IPS-NIHi7 (cell line): ENCODE measurements around the gene PVALB.

Experiments used
- DNase-seq: peaks from one replicate; pipeline ENCODE4 v3.0.0; 2012; ENCODE audit warnings: mixed read lengths; ENCODE audit errors: extremely low spot score

PVALB gene

GRCh38 chr22:36816636-36817524, at the start of gene PVALB:
Gene PVALB, minus strand, starts transcription at chr22:36817035. Its CDS starts 30 bp downstream, at chr22:36817005.
- peak; percentile 60 for DNase-seq

- DNase-seq: peak; percentile 80
These were observed 48.5 kb upstream of the PVALB start for GRCh38 chr22:36865346-36865745.

DNA sequence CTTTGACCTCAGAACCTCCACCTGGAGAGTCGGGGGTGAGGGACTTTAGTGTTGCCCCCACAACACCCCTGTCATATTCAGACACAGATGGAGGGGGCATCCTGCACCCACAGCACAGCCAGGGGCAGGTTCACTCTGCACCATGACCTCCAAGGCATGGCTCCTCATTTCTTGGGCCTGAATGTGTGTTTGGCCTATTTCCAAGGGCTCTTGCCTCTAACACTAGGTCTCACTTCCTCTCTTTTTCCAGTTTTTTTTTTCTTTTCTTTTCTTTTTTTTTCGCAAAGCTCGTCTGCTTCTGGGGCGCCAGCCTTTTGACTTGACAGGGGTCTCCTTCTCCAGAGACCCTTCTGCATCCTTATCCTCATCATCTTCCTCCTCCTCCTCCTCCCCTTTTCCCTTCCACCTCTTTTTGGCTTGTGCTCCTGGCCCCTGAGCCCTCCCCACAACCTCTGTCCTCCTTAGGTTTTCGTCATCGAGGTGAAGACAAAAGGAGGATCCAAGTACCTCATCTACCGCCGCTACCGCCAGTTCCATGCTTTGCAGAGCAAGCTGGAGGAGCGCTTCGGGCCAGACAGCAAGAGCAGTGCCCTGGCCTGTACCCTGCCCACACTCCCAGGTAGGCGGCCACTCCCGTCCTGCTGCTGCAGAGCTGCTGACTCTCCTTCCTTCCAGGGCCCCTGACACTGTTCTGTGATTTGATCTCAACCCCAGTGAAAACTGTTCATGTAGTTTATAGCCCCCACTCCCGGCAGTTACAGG, 47.8 kb upstream of the PVALB start:
- DNase-seq: no peak

DNA sequence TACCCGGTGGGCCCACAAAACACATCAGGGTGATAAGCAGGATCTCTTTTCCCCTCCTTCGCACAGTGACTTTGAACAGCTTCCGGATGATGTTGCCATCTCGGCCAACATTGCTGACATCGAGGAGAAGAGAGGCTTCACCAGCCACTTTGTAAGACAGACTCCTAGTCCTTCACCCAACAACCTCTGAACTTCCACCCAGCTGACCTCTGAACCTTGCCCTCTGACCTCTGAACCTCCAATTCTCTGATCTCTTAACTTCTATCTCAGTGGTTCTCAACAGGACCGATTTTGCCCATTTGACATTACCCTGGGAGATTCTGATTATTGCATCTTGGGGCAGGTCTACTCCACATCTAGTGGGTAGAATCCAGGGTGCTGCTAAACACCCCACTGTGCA, 47.1 kb upstream of the PVALB start:
- DNase-seq: no peak

GRCh38 chr22:36863281-36863680, 46.4 kb upstream of the PVALB start:
- DNase-seq: no peak

GRCh38 chr22:36862251-36863242, 45.7 kb upstream of the PVALB start:
- no peak for DNase-seq

DNA sequence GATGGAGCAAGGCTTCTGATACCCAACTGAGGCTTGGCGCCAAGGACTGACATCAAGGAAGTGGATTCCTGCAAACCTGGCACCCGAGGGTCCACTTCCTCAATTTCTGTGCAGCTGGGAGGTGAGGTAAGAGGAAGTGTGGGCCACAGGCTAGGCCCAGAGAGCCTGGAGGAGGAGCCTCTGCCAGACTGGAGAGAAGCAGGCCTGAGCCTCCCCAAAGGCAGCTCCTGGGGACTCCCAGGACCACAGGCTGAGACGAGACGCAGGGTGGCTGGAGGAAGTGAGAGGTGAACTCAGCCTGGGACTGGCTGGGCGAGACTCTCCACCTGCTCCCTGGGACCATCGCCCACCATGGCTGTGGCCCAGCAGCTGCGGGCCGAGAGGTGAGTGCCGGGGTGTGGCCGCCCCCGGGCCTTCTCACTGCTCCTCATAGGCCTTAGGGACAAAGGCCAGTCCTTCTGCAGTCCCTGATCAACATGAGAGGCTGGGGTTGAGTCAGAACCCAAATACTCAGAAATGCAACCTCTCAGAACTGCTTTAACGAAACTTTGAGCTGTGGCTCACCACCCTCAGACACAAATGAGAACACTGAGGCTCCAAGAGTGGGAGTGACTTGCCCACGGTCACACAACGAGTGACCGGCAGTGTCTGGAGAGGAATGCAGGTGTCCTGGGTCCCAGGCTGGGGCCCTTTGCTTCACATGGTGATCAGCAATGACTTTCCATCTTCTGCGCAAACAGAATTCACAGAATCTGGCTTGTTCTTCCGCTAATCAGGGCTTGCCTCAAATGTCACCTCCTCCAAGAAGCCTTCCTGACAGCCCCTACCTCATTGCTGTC, 44.2 kb upstream of the PVALB start, which contains the start of gene NCF4:
NCF4 (plus strand) TSS at position 186 of the 839 bp plus-strand sequence; CDS start at position 352, 166 bp downstream.
- DNase-seq: no peak

GRCh38 chr22:36860438-36860820, 43.6 kb upstream of the PVALB start:
- no peak for DNase-seq

GRCh38 chr22:36860017-36860416, 43.2 kb upstream of the PVALB start:
- DNase-seq: no peak

- no peak for DNase-seq
These were observed 42.1 kb upstream of the PVALB start for GRCh38 chr22:36858966-36859365.

DNA sequence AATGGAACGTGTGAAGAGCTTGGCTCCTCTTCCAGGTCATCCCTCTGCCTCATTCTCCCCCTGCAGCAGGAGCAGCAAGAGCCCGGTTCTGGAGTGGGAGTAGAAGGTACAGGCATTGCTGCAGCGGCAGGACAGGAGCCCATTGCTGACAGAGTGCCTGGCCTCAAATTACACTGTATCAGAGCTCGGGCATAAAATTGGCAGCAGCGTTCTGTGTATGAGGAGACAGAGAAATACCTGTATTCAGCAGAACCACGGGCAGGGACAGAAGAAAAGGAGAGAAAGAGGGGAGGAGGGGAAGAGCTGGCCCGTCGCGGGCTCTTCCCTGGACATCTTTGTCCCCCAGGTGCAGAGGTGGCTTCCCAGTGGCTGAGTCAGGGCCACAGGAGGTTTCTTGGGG, 41.3 kb upstream of the PVALB start:
- no peak for DNase-seq

GRCh38 chr22:36856792-36857135, 39.9 kb upstream of the PVALB start:
- no peak for DNase-seq

DNA sequence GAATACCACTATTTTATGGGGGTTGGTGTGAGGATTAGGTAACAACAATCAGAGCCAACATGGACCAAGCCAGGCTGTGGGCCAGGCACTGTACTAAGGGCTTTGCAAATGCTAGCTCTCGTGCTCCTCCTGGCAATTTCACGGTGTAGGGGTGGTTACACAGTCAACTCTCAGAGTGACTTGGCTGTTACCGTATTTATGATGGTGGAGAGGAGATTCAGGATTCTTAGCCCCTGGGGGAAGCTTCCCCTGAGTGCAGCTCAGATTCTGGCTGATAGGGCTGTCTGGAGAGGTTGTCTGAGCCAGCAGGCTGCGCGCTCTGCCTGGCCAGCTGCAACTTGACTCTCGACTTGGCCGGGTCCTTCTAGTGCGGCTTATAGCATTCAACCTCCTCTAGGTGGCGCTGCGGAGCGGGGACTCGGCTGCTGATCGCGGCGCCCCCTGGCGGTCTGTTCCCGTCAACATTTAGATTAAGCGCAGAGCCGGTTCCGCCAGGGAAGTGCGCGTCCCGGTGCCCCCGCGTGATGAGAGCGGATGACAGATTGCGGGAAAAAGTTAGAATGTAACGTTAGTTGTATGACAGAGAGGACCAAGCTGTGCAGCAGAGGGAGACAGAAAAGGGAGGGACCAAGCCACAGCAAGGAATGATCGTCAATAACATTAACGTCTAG, 39.4 kb upstream of the PVALB start:
- DNase-seq: peak; percentile 94

GRCh38 chr22:36855478-36855877, 38.6 kb upstream of the PVALB start:
- no peak for DNase-seq

GRCh38 chr22:36853407-36854099, 36.7 kb upstream of the PVALB start:
- peak; percentile 87 for DNase-seq

GRCh38 chr22:36852056-36852973, 35.5 kb upstream of the PVALB start:
- no peak for DNase-seq

GRCh38 chr22:36850682-36851081, 33.8 kb upstream of the PVALB start:
- no peak for DNase-seq

DNA sequence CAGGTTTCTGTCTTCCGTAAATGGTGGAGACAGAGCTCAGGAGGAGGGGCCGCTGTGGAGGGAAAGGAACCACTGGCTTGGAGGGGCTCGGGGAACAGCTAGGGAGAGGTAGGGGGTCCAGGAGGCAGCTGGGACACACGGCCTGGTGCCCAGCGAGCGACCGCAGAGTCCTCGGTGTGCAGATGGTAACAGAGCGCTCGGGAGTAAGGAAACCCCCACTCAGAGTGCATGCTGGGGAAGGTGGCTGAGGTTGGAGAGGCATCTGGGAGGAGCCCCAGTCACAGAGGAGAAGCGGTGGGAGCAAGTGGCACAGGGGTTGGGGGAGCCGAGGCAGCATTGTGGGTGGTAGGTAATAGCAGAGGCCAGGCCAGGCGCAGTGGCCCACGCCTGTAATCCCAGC, 33.2 kb upstream of the PVALB start:
- DNase-seq: no peak
